Skin epidermis (tissue), 12 donors: ENCODE measurements around the gene HMGB1.

Experiments
- H3K27ac ChIP-seq, 21 experiments: fragments of 200-600 bp; sonication (generic) in 11 of 21; one replicate each; pipeline ENCODE4 v1.5.0; 2020; ENCODE audit warnings: mild to moderate bottlenecking in 3 of 21, inconsistent platforms in 2 of 21, moderate library complexity in 2 of 21
- H3K4me3 ChIP-seq, 7 experiments: fragments of 200-600 bp; sonication (generic) in 2 of 7; one replicate each; pipeline ENCODE4 v1.5.0; 2020; ENCODE audit warnings: inconsistent platforms in 2 of 7, mild to moderate bottlenecking in 2 of 7, moderate library complexity in 1 of 7

Gene HMGB1

GRCh38 chr13:30438286-30438685 is 27.4 kb downstream of the HMGB1 start:
- Histone ChIP-seq H3K27ac (no peak overlapping the region), H3K4me3 (no peak overlapping the region)

GRCh38 chr13:30437177-30437576 is 28.6 kb downstream of the HMGB1 start:
- Histone ChIP-seq H3K4me3 (no peak overlapping the region), H3K27ac (no peak overlapping the region)

GRCh38 chr13:30435911-30436451 is 29.8 kb downstream of the HMGB1 start:
- no peak overlapping the region for H3K4me3 ChIP-seq
- H3K27ac ChIP-seq: no peak overlapping the region

- Histone ChIP-seq H3K27ac (peak overlapping the region in 7 of 21 experiments; percentile 7 to 65 (median 41)), H3K4me3 (no peak overlapping the region)
Observed at GRCh38 chr13:30431269-30431940, 34.3 kb downstream of the HMGB1 start.

GRCh38 chr13:30429721-30430694 is 35.7 kb downstream of the HMGB1 start:
- H3K27ac ChIP-seq: peak overlapping the region in 11 of 21 experiments; percentile 12 to 65 (median 41)

GRCh38 chr13:30429235-30429634 is 36.5 kb downstream of the HMGB1 start:
- peak overlapping the region in 2 of 21 experiments; percentile 23 to 65 for H3K27ac ChIP-seq

More at GRCh38 chr13:30429721-30430694, 35.7 kb downstream of the HMGB1 start:
- H3K4me3 ChIP-seq: no peak overlapping the region

GRCh38 chr13:30423891-30424290 is 41.8 kb downstream of the HMGB1 start:
- H3K27ac ChIP-seq: no peak overlapping the region
- no peak overlapping the region for H3K4me3 ChIP-seq

More at GRCh38 chr13:30429235-30429634, 36.5 kb downstream of the HMGB1 start:
- H3K4me3 ChIP-seq: no peak overlapping the region

- Histone ChIP-seq H3K4me3 (peak within 1 kb of the TSS; percentile 39 to 55 (median 52)), H3K27ac (peak within 1 kb of the TSS; percentile 47 to 94 (median 89))
Observed at GRCh38 chr13:30422054-30422839, 43.5 kb downstream of the HMGB1 start, which contains the start of gene UBE2L5. Gene UBE2L5 (plus strand): TSS chr13:30422493. CDS start chr13:30427991, 5,498 bp downstream.

- Histone ChIP-seq H3K27ac (peak overlapping the region; percentile 47 to 94 (median 89)), H3K4me3 (peak overlapping the region; percentile 39 to 55 (median 52))
Observed at GRCh38 chr13:30421093-30422053, 44.4 kb downstream of the HMGB1 start.

- Histone ChIP-seq H3K27ac (peak overlapping the region in 15 of 21 experiments; percentile 5 to 70 (median 49)), H3K4me3 (no peak overlapping the region)
Observed at GRCh38 chr13:30418717-30419459, 46.8 kb downstream of the HMGB1 start.

GRCh38 chr13:30418075-30418716 is 47.5 kb downstream of the HMGB1 start:
- Histone ChIP-seq H3K27ac (peak overlapping the region in 3 of 21 experiments; percentile 49 to 61 (median 53)), H3K4me3 (no peak overlapping the region)

GRCh38 chr13:30416471-30416870 is 49.3 kb downstream of the HMGB1 start:
- H3K4me3 ChIP-seq: no peak overlapping the region
- no peak overlapping the region for H3K27ac ChIP-seq

GRCh38 chr13:30415430-30416030 is 50.2 kb downstream of the HMGB1 start:
- H3K4me3 ChIP-seq: no peak overlapping the region

GRCh38 chr13:30413842-30414241 is 51.9 kb downstream of the HMGB1 start:
- Histone ChIP-seq H3K27ac (no peak overlapping the region), H3K4me3 (no peak overlapping the region)

More at GRCh38 chr13:30415430-30416030, 50.2 kb downstream of the HMGB1 start:
- H3K27ac ChIP-seq: peak overlapping the region in 6 of 21 experiments; percentile 6 to 69 (median 22)

- H3K4me3 ChIP-seq: no peak overlapping the region
- no peak overlapping the region for H3K27ac ChIP-seq
Observed at GRCh38 chr13:30412346-30412745, 53.4 kb downstream of the HMGB1 start.

- no peak overlapping the region for H3K4me3 ChIP-seq
- peak overlapping the region in 4 of 21 experiments; percentile 34 to 91 (median 86) for H3K27ac ChIP-seq
Observed at GRCh38 chr13:30410705-30411125, 55.0 kb downstream of the HMGB1 start.
